A549 (cell line): ENCODE results near the gene OR2AK2.

Experiments
- MAX ChIP-seq: IDR thresholded peaks from 2 replicates; pipeline ENCODE4 v1.6.1; 2012
- MAZ ChIP-seq: fragments of 150-350 bp; IDR thresholded peaks from 2 replicates; pipeline ENCODE4 v1.6.1; 2014; ENCODE audit warnings: antibody characterized with exemption, low read depth, low read length, borderline replicate concordance
- TP53 ChIP-seq: fragments of 250-450 bp; sonication (Bioruptor Pico); IDR thresholded peaks from 2 replicates; pipeline ENCODE4 v1.5.0; 2021; ENCODE audit warnings: mild to moderate bottlenecking, moderate library complexity

- TF ChIP-seq MAX (no peak), MAZ (no peak), TP53 (CRISPR knock-in tag) (no peak)
Observed at GRCh38 chr1:247966532-247967204, 1.6 kb downstream of the OR2AK2 start.
